Putamen (tissue), 1 donor: ENCODE measurements around the gene FOXP4.
"Not testable (repeated sequence)": the region's sequence is repeated elsewhere in the genome, so short reads cannot be mapped to it uniquely, and the experiment has no call there.

Experiments
- DNase-seq: peaks from one replicate; pipeline ENCODE4 v3.0.0-alpha.2; 2016; ENCODE audit warnings: low spot score

Gene FOXP4

GRCh38 chr6:41600499-41601247 lies 54.5 kb downstream of the FOXP4 start:
- DNase-seq = no peak

DNA sequence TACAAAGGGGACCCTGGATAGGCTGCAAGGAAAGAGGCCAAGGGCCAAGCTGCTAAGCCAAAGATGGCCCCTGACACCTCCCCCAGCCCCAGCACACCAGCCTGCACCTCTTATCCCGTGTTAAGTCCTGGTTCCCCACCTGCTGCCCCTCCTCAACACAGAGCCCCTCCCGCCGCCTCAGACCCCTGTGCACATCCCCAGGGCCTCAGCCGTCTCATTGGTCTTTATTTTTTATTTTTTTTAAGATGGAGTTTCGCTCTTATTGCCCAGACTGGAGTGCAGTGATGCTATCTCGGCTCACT lies 55.0 kb downstream of the FOXP4 start:
- DNase-seq = no peak

DNA sequence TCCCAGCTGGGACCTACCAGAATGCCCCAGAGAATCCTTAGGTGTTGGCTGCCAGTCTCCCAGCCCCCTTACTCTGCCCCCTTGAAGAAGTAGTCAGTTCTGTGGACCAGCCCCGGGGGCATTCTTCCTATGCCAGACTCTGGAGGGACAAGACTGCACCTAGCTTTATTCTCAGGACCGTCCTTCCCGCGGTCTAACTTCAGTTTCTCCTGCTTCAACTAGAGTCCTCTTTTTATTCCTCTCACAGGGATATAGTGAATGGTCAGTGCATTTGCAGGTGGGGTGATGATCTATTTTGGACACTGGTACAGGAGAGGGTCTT lies 56.2 kb downstream of the FOXP4 start:
- no peak for DNase-seq

DNA sequence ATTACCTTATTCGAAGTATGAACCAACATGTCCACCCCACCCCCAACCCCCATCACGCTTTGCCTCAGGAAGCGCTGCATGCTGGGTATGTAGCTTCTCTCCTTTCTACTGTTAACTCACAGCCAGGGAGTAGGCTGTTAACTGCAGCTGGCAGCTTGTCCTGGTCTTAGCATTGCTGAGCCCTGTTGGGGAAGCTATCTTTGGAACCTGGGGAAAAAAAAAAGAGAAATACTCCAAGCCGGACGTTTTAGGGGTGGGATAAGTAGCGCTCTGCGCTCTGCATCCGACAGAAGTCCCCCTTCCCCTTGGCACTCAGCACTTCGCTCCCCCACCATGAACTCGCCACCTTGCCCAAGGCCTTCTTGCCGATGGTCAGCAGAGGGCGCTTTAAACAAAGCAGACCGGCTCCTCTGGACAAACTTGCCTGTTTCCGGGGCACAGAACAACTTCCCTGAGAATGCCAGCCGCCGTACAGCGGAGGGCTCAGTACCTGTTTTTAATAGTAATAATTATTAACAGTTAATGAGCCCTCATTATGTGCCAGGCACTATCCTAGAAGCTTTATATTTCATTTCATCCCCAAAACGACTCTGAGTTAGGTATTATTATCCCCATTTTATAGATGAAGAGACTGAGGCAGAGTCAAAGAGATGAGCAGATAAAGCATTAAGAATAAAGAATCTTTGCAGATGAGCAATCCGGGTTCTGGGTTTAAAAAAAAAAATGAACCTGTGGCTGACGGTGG lies 56.9 kb downstream of the FOXP4 start:
- DNase-seq = peak; percentile 82

GRCh38 chr6:41604006-41604405 lies 57.8 kb downstream of the FOXP4 start:
- no peak for DNase-seq

DNA sequence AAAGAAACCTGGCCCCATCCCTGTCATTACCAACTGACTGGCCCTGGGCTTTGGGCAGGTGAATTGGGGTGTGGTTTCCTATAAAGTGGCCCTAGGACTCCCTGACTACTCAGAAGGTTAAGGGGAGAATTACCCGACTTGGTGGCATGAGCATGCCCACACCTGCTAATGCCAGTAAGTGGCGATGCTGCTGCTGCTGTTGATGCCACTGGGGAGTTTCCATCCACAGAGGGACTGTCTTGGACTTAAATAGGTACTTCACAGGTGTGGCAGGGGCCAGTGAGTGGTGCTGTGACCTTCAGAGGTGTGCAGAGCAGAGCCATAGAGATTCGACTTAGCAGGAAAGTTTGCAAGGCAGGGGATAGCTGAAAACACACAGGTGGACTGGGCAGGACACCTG lies 59.5 kb downstream of the FOXP4 start:
- DNase-seq = no peak

- DNase-seq = no peak
These were observed 60.9 kb downstream of the FOXP4 start for GRCh38 chr6:41607036-41607435.

GRCh38 chr6:41607736-41608135 lies 61.6 kb downstream of the FOXP4 start:
- no peak for DNase-seq

GRCh38 chr6:41608443-41609151 lies 62.4 kb downstream of the FOXP4 start:
- DNase-seq = no peak

DNA sequence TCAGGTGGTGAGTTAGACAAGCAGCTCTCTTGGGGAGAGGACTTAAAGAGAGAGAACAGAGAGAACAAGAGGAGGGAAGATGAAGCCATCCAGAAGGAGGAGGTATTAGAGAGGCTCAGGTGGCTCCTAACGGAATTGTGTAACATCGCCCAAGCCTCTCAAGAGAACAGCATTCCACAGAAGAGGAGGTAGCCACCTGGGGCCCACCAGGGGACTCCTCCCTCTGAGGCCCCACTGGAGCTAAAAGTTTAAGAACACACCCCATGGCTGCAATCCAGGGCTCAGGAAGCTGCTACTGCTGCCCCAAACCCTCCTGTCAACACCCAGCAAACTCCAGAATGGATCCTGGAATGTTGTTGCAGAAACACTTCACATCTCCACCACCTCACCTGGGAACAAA lies 68.5 kb downstream of the FOXP4 start:
- no peak for DNase-seq

DNA sequence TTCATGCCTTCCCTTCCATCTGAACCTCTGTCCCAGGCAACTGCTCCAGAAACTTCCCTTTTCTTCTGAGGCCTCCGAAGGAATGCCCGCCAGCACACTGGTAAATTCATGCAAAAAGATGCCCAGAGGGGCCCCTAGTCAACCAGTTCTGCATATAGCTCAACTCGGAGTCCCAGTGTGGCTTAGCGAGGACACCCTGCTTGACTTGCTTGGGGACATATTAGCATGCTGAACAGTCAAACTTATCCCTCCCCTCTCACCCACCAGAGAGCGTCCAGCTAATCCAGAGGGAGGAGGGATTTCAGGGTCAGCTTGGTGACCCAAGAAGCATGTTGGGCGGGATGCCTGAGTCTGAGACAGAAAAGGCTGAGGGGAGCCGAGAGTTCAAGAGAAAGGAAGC lies 69.1 kb downstream of the FOXP4 start:
- no peak for DNase-seq

- no peak for DNase-seq
These were observed 72.4 kb downstream of the FOXP4 start for GRCh38 chr6:41618598-41618997.

- DNase-seq = not testable (repeated sequence)
These were observed 73.0 kb downstream of the FOXP4 start for GRCh38 chr6:41619193-41619592.

GRCh38 chr6:41621367-41621766 lies 75.2 kb downstream of the FOXP4 start:
- DNase-seq = no peak

DNA sequence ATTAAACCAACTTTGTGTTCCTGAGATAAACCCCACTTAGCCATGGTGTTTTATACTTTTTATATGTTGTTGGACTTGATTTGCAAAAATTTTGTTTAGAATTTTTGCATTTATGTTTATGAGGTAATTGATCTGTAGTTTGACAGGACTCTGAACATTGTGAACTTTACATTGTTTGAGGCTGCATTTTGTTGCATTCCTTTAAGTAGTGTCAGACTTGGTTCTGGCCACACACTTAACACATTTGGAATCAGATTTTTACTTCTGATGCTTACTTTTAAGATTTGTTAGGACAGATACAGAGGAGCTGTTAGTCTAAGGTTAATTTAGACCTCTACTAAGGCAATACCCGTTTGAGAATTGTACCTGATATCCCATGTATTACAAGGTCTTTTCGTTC lies 75.6 kb downstream of the FOXP4 start:
- DNase-seq = no peak

GRCh38 chr6:41622206-41622988 lies 76.2 kb downstream of the FOXP4 start:
- DNase-seq = no peak

- DNase-seq = no peak
These were observed 77.1 kb downstream of the FOXP4 start for GRCh38 chr6:41623330-41623729.

GRCh38 chr6:41624621-41625380 lies 78.6 kb downstream of the FOXP4 start:
- DNase-seq = no peak

DNA sequence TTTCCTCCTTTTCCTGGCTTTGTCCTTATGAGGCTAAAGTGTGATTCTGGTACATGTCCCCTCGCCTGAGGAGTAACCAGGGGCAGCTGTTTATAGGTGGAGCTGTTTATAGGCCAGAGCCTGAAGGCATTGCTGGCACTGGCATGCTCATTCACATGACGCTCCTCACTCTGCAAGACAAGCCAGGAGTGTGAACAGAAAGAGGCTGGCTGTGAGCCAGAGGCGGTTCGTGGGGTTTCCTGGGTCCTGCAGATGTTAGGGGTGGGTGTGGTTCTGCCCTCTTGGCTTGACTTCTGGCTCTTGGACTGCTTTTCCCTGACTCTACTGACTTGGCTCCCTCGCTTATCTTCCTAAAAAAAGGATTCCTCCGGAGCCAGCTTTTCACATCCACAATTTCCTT lies 79.3 kb downstream of the FOXP4 start:
- DNase-seq = no peak

- DNase-seq = no peak
These were observed 79.8 kb downstream of the FOXP4 start for GRCh38 chr6:41626022-41626421.

GRCh38 chr6:41626917-41627316 lies 80.7 kb downstream of the FOXP4 start:
- DNase-seq = no peak

DNA sequence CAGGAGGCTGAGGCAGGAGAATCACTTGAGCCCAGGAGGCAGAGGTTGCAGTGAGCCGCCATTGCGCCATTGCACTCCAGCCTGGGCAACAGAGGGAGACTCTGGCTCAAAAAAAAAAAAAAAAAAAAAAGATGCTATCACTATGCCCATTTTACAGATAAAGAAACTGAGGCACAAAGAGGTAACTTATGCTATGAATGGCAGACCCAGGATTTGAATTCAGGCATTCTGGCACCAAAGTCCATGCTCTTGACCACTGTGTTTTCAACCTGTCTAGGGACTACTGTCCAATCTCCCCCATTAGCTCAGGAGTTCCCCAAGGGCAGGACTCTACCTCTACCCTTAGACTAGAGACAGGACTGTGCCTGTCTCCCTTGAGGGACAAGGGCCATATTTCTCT lies 82.9 kb downstream of the FOXP4 start:
- no peak for DNase-seq
